ENCODE results near the gene CUZD1. TPM values are rescaled to one million over a fixed set of nuclear protein-coding genes. Genes with fewer than 3 reads are reported as not detected.

The CUZD1 gene
- total and polyA plus RNA-seq, 2 donors (not counting 1 experiment from before 2014, with no cell fraction given), result 0.50 to 0.53 TPM

DNA sequence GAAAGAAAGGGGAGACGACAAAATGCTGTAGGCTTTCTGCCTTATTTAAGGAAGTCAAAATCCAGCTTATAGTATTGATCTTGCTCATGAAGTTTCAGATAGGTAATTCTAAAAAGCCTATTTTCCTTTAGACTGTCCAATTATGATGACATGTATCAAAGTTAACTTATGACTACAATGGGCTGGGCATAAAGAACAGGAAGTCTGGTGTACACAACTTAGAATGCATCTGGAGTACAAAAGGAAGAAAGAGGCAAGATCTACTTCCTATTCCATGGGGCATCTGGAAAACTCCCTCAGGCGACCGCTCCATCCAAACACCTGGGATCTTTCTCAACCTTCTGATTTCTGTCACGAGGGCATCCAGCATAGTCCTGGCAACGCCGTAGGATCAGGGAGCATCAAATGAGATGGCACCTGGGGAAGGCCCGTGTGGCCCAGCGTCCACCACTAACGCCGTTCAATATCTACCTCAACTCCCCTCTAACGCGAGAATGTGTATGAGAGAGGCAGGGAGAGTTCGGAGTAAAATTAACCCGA, 33.2 kb upstream of the CUZD1 start:
- no peak for DNase-seq (ENCODE audit: low read depth in 2 of 2)
- no peaks in the 10 kb centered on the region for H3K36me3 ChIP-seq (ENCODE audit: control insufficient read depth, insufficient read depth, low read length)
- H3K9ac ChIP-seq (ENCODE audit: insufficient read depth, low read length), result peak overlapping the region; percentile 70
- no peaks in the 10 kb centered on the region for H3K9me3 ChIP-seq (ENCODE audit: control insufficient read depth, insufficient read depth, low read depth, low read length)
- peak overlapping the region; percentile 71 to 80 (median 72) for H3K4me3 ChIP-seq (replicated peaks in 1 of 4; ENCODE audit: control extremely low read depth in 1 of 4, insufficient read depth in 1 of 4, low read depth in 3 of 4, low read length in 4 of 4)
- TF ChIP-seq, protein P1, sequence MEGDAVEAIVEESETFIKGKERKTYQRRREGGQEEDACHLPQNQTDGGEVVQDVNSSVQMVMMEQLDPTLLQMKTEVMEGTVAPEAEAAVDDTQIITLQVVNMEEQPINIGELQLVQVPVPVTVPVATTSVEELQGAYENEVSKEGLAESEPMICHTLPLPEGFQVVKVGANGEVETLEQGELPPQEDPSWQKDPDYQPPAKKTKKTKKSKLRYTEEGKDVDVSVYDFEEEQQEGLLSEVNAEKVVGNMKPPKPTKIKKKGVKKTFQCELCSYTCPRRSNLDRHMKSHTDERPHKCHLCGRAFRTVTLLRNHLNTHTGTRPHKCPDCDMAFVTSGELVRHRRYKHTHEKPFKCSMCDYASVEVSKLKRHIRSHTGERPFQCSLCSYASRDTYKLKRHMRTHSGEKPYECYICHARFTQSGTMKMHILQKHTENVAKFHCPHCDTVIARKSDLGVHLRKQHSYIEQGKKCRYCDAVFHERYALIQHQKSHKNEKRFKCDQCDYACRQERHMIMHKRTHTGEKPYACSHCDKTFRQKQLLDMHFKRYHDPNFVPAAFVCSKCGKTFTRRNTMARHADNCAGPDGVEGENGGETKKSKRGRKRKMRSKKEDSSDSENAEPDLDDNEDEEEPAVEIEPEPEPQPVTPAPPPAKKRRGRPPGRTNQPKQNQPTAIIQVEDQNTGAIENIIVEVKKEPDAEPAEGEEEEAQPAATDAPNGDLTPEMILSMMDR (conservative IDR thresholded peaks at IDR 0.05 in 1 of 2, IDR thresholded peaks at IDR 0.05 in 1 of 2; ENCODE audit: low read depth in 1 of 2, low read length in 2 of 2), result no peak
- TF ChIP-seq EZH2 (IDR thresholded peaks at IDR 0.05; ENCODE audit: low read length, missing control alignments), result no peak
- H3K27ac ChIP-seq (ENCODE audit: insufficient read depth, low read length), result peak overlapping the region; percentile 75
- H4K20me1 ChIP-seq (ENCODE audit: control insufficient read depth, extremely low read depth, insufficient read depth, low read length), result no peaks in the 10 kb centered on the region
- no peaks in the 10 kb centered on the region for H3K4me1 ChIP-seq (ENCODE audit: control insufficient read depth, extremely low read depth, insufficient read depth, low read length)
- no peaks in the 10 kb centered on the region for H3K27me3 ChIP-seq (ENCODE audit: control insufficient read depth, insufficient read depth, low read length)
- peak overlapping the region; percentile 100 for H2AFZ ChIP-seq (ENCODE audit: low read length)
- peaks cover 27% of the 10 kb centered on the region for H3K79me2 ChIP-seq (ENCODE audit: control insufficient read depth, insufficient read depth, low read length)
- H3K4me2 ChIP-seq (ENCODE audit: extremely low read depth, insufficient read depth, low read length), result peak overlapping the region; percentile 77

DNA sequence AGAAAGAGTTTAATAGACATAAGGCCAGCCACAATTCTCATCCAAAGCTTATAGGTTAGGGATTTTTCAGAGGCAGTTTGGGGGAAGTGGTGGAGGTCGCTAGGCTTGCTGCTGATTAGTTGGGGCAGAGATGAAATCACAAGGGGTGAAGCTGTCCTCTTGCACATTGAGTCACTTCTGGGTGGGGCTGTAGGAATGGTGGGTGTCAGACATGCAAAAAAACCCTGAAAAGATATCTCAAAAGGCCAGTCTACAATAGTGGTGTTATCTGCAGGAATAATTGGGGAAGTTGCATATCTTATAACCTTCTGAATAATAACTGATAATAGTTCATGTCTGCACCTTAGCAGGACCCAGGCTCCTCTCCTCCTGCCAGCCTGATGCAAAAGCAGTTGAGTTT, 31.6 kb upstream of the CUZD1 start:
- Histone ChIP-seq H3K27me3 (ENCODE audit: control insufficient read depth, insufficient read depth, low read length) (no peaks in the 10 kb centered on the region), H3K9me3 (ENCODE audit: control insufficient read depth, insufficient read depth, low read depth, low read length) (no peaks in the 10 kb centered on the region), H4K20me1 (ENCODE audit: control insufficient read depth, extremely low read depth, insufficient read depth, low read length) (no peaks in the 10 kb centered on the region), H3K79me2 (ENCODE audit: control insufficient read depth, insufficient read depth, low read length) (peaks cover 31% of the 10 kb centered on the region), H3K4me2 (ENCODE audit: extremely low read depth, insufficient read depth, low read length) (peak overlapping the region; percentile 18), H2AFZ (ENCODE audit: low read length) (no peak overlapping the region), H3K4me3 (replicated peaks in 1 of 4; ENCODE audit: control extremely low read depth in 1 of 4, insufficient read depth in 1 of 4, low read depth in 3 of 4, low read length in 4 of 4) (no peak overlapping the region), H3K36me3 (ENCODE audit: control insufficient read depth, insufficient read depth, low read length) (no peaks in the 10 kb centered on the region), H3K4me1 (ENCODE audit: control insufficient read depth, extremely low read depth, insufficient read depth, low read length) (no peaks in the 10 kb centered on the region), H3K9ac (ENCODE audit: insufficient read depth, low read length) (no peak overlapping the region), H3K27ac (ENCODE audit: insufficient read depth, low read length) (no peak overlapping the region)
- no peak for DNase-seq (ENCODE audit: low read depth in 2 of 2)
- TF ChIP-seq, protein P1 (conservative IDR thresholded peaks at IDR 0.05 in 1 of 2, IDR thresholded peaks at IDR 0.05 in 1 of 2; ENCODE audit: low read depth in 1 of 2, low read length in 2 of 2), result no peak
- TF ChIP-seq EZH2 (IDR thresholded peaks at IDR 0.05; ENCODE audit: low read length, missing control alignments), result no peak

DNA sequence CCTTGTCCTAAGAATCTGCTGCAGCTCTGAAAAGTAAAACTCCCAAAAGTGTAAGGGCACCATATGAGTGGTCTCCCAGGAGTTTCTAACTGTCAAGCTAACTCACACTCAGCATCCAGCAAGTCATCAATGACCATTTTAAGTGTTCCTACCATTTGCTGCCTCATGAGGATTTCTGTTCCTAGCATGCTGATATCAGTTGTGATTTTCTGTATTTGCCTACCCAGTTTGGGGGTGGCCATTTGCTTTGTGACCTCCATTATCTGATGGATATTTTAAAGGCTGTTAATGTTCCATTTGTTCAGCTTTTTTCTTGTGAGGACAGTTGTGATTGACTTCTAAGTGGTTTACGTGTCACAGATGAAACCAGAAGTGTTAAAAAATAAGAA, 30.8 kb upstream of the CUZD1 start:
- Histone ChIP-seq H3K4me3 (replicated peaks in 1 of 4; ENCODE audit: control extremely low read depth in 1 of 4, insufficient read depth in 1 of 4, low read depth in 3 of 4, low read length in 4 of 4) (no peak overlapping the region), H3K9me3 (ENCODE audit: control insufficient read depth, insufficient read depth, low read depth, low read length) (no peaks in the 10 kb centered on the region), H3K27me3 (ENCODE audit: control insufficient read depth, insufficient read depth, low read length) (no peaks in the 10 kb centered on the region), H2AFZ (ENCODE audit: low read length) (no peak overlapping the region), H3K4me1 (ENCODE audit: control insufficient read depth, extremely low read depth, insufficient read depth, low read length) (no peaks in the 10 kb centered on the region), H3K27ac (ENCODE audit: insufficient read depth, low read length) (no peak overlapping the region), H3K36me3 (ENCODE audit: control insufficient read depth, insufficient read depth, low read length) (no peaks in the 10 kb centered on the region), H3K79me2 (ENCODE audit: control insufficient read depth, insufficient read depth, low read length) (peaks cover 31% of the 10 kb centered on the region), H4K20me1 (ENCODE audit: control insufficient read depth, extremely low read depth, insufficient read depth, low read length) (no peaks in the 10 kb centered on the region), H3K4me2 (ENCODE audit: extremely low read depth, insufficient read depth, low read length) (no peak overlapping the region), H3K9ac (ENCODE audit: insufficient read depth, low read length) (no peak overlapping the region)
- no peak for TF ChIP-seq EZH2 (IDR thresholded peaks at IDR 0.05; ENCODE audit: low read length, missing control alignments)
- TF ChIP-seq, protein P1 (conservative IDR thresholded peaks at IDR 0.05 in 1 of 2, IDR thresholded peaks at IDR 0.05 in 1 of 2; ENCODE audit: low read depth in 1 of 2, low read length in 2 of 2), result no peak
- no peak for DNase-seq (ENCODE audit: low read depth in 2 of 2)

All from fibroblast of lung (primary cell).